Caco-2 (cell line): ENCODE results near the gene PLCG1. TPM values are rescaled to one million over a fixed set of nuclear protein-coding genes. Genes with fewer than 3 reads are reported as not detected.

ENCODE experiments used
- BruUV-seq: library from RNA; stranded (reverse); fragments of 400-500 nt; replicated peaks from 2 replicates; lab custom pipeline; 2021; lab: Mats Ljungman, UMichigan
- CTCF ChIA-PET: fragments of 300-600 bp; sonication (Branson Sonifier 250); formaldehyde crosslinking; loops from one replicate; lab custom pipeline; 2022; ENCODE audit warnings: antibody characterized with exemption; lab: Charles Lee
- POLR2A ChIA-PET: fragments of 300-600 bp; sonication (Branson Sonifier 250); formaldehyde crosslinking; loops from one replicate; lab custom pipeline; 2022; ENCODE audit warnings: antibody characterized with exemption; lab: Charles Lee
- DNase-seq, 2 experiments: peaks; one replicate each; pipeline versions ENCODE4 v3.0.0 to v3.0.0-alpha.2; 2020 to 2022
- H3K27me3 ChIP-seq: replicated peaks from 2 replicates; pipeline ENCODE4 v1.6.0; 2011; ENCODE audit warnings: low read length; ENCODE audit not compliant: control insufficient read depth, insufficient read depth
- H3K36me3 ChIP-seq: 2 replicates; pipeline ENCODE4 v1.5.1; 2011; ENCODE audit warnings: low read length; ENCODE audit not compliant: control insufficient read depth, insufficient read depth
- H3K4me1 ChIP-seq: fragments of 250-450 bp; sonication (Bioruptor Pico); 2 replicates; pipeline ENCODE4 v1.5.1; 2020; ENCODE audit warnings: mild to moderate bottlenecking
- H3K4me3 ChIP-seq: 2 replicates; pipeline ENCODE4 v1.5.1; 2011; ENCODE audit warnings: low read depth, mild to moderate bottlenecking, control low read depth, low read length
- H3K9me3 ChIP-seq: fragments of 250-450 bp; sonication (Bioruptor Pico); 2 replicates; pipeline ENCODE4 v1.5.1; 2020; ENCODE audit warnings: mild to moderate bottlenecking, moderate library complexity
- H3K27ac Mint-ChIP-seq: one replicate; pipeline ENCODE4 v1.8.0; 2022; ENCODE audit warnings: mixed read lengths; ENCODE audit not compliant: unreplicated experiment
- H3K27me3 Mint-ChIP-seq: one replicate; pipeline ENCODE4 v1.8.0; 2022; ENCODE audit warnings: mixed read lengths; ENCODE audit not compliant: insufficient read depth, unreplicated experiment
- H3K36me3 Mint-ChIP-seq: one replicate; pipeline ENCODE4 v1.8.0; 2022; ENCODE audit warnings: mild to moderate bottlenecking, mixed read lengths; ENCODE audit not compliant: insufficient read depth, unreplicated experiment
- H3K4me1 Mint-ChIP-seq: one replicate; pipeline ENCODE4 v1.8.0; 2022; ENCODE audit warnings: low read depth, mixed read lengths; ENCODE audit not compliant: unreplicated experiment
- H3K4me3 Mint-ChIP-seq: one replicate; pipeline ENCODE4 v1.8.0; 2022; ENCODE audit warnings: mild to moderate bottlenecking, moderate library complexity, mixed read lengths; ENCODE audit not compliant: unreplicated experiment
- H3K9me3 Mint-ChIP-seq: one replicate; pipeline ENCODE4 v1.8.0; 2022; ENCODE audit warnings: mixed read lengths; ENCODE audit not compliant: unreplicated experiment
- CTCF ChIP-seq, 2 experiments: fragments of 200-600 bp in 1 of 2; IDR thresholded peaks; 1 replicate in 1 of 2; 2 replicates in 1 of 2; pipeline versions ENCODE4 v1.5.1 to v1.8.0; 2011 to 2022; ENCODE audit warnings: antibody characterized with exemption in 1 of 2, control low read depth in 1 of 2, inconsistent platforms in 1 of 2, low read depth in 1 of 2, low read length in 1 of 2, mild to moderate bottlenecking in 1 of 2, moderate library complexity in 1 of 2; ENCODE audit not compliant: insufficient read depth in 1 of 2, severe bottlenecking in 1 of 2, unreplicated experiment in 1 of 2
- intact Hi-C: fragments of 100-400 bp; cut with micrococcal nuclease; formaldehyde crosslinking; loops from one replicate; pipeline ENCODE4 v1.10.0; 2022; ENCODE audit not compliant: unreplicated experiment
- total RNA-seq: library from RNA; stranded (reverse); gene quantifications from 2 replicates; pipeline ENCODE4 v1.2.3, GENCODE V29; 2022

PLCG1 gene
- total RNA-seq, 1 experiment from 2014 or later = 196 TPM

DNA sequence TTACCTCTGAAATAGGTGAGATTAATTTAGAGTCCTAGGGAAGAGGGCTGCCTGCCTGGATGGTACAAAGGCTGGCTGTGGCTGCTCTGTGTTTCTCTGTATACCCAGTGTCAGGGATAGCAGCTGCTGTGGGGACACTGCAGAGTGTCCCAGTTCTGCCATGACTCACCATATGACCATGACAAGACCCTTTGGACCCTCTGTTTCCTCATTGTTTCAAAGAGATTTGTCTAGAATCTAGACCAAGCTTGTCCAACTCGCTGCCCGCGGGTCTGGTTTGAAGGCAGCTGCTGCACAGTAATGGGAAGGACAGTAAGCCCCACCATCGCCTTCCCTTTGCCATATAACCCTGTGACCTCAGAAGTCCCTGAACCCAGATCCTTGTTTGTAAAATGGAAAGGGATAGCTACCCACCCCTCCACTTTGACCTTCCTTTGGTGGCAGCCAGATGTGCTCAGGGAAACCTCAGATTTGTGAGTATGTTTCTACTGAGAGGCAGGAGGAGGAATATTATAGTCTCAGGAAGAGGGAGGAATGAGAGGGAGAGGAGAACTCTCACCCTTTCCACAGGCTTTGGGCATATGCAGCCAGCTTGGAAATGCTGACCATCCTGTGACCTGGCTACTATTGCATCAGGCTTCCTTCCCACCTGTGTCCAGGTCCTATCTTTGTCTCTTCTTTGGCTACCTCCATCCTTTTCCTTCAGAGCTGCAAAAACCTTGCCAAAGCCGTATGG is 14.0 kb downstream of the PLCG1 start:
- TF ChIP-seq CTCF (IDR thresholded peaks at IDR 0.05; ENCODE audit: insufficient read depth in 1 of 2, low read depth in 1 of 2, low read length in 1 of 2, severe bottlenecking in 1 of 2, unreplicated experiment in 1 of 2) = no peak
- peaks cover 15% of the 10 kb centered on the region for H3K4me1 Mint-ChIP-seq
- no peaks in the 10 kb centered on the region for H3K9me3 Mint-ChIP-seq
- ChIA-PET CTCF (interaction anchor here (1.6 kb wide), 1 partner anchor 16 kb away, joined by 6 read pairs; no protein-coding TSS in a partner anchor), POLR2A (no interaction called here)
- H3K27ac Mint-ChIP-seq = no peak overlapping the region
- peaks cover 4% of the 10 kb centered on the region for H3K36me3 Mint-ChIP-seq
- DNase-seq = no peak
- Histone ChIP-seq H3K27me3 (no peaks in the 10 kb centered on the region), H3K4me3 (no peak overlapping the region), H3K9me3 (no peaks in the 10 kb centered on the region), H3K36me3 (no peaks in the 10 kb centered on the region), H3K4me1 (no peaks in the 10 kb centered on the region; the same call in 1 of the 2 replicates)
- H3K27me3 Mint-ChIP-seq = no peaks in the 10 kb centered on the region
- H3K4me3 Mint-ChIP-seq = no peak overlapping the region
- BruUV-seq = no TSS peak
- intact Hi-C loops = no loop called here

DNA sequence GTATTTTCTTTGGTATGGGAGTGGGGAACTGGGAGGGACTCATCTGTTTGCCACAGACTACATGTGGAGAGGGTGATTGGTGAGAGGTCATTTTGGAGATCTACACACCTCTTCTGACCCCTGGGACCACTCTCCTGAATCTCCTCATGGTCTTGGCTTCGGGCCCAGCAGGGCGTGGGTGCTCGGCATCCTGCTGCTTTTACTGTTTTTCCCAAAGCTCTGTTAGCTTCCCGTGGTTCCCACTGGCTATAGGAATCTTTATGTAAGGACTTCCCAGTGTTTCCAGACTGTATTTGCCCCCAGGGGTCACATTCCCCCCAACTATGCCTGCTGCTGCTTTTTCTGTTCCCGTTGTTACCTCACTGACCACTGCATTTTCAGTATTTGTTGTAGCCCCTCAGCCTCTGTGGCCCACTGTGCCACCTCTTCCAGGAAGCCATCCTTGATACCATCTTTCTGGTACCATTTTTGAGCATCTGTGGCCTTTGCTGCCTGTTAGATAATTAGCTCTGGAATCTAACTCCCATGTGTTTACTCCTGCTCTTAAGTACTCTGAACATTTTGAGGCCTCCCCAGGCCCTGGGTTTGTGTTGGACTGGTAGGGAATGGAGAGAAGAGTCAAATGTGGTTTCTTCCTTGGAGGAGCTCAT is 14.9 kb downstream of the PLCG1 start:
- POLR2A ChIA-PET = no interaction called here
- peaks cover 9% of the 10 kb centered on the region for H3K36me3 Mint-ChIP-seq
- H3K9me3 ChIP-seq = no peaks in the 10 kb centered on the region
- H3K4me3 ChIP-seq = no peak overlapping the region
- no TSS peak for BruUV-seq
- no peaks in the 10 kb centered on the region for H3K36me3 ChIP-seq
- DNase-seq = no peak
- no peaks in the 10 kb centered on the region for H3K27me3 ChIP-seq
- no peak for TF ChIP-seq CTCF (IDR thresholded peaks at IDR 0.05; ENCODE audit: insufficient read depth in 1 of 2, low read depth in 1 of 2, low read length in 1 of 2, severe bottlenecking in 1 of 2, unreplicated experiment in 1 of 2)
- H3K27me3 Mint-ChIP-seq = no peaks in the 10 kb centered on the region
- H3K4me1 ChIP-seq = no peaks in the 10 kb centered on the region; the same call in 1 of the 2 replicates
- peaks cover 21% of the 10 kb centered on the region for H3K4me1 Mint-ChIP-seq
- no peaks in the 10 kb centered on the region for H3K9me3 Mint-ChIP-seq
- intact Hi-C loops = no loop called here
- no peak overlapping the region for H3K4me3 Mint-ChIP-seq
- CTCF ChIA-PET = interaction anchor here (1.4 to 1.6 kb wide), 2 partner anchors 17 to 21 kb away, joined by 5 to 6 read pairs; no protein-coding TSS in a partner anchor
- H3K27ac Mint-ChIP-seq = peak overlapping the region; percentile 1

GRCh38 chr20:41154436-41155176 is 17.3 kb downstream of the PLCG1 start:
- ChIA-PET CTCF (interaction anchor here (1.1 to 5.5 kb wide), 3 partner anchors 16 to 19 kb away, joined by 4 to 29 read pairs (median 5); no protein-coding TSS in a partner anchor), POLR2A (no interaction called here)
- H3K4me1 ChIP-seq = peaks cover 18% of the 10 kb centered on the region
- H3K36me3 ChIP-seq = no peaks in the 10 kb centered on the region; the same call in none of the 2 replicates
- peaks cover 23% of the 10 kb centered on the region for H3K36me3 Mint-ChIP-seq
- no peaks in the 10 kb centered on the region for H3K27me3 Mint-ChIP-seq
- H3K27ac Mint-ChIP-seq = no peak overlapping the region
- H3K4me3 Mint-ChIP-seq = no peak overlapping the region
- no peaks in the 10 kb centered on the region for H3K9me3 ChIP-seq
- TF ChIP-seq CTCF (IDR thresholded peaks at IDR 0.05; ENCODE audit: insufficient read depth in 1 of 2, low read depth in 1 of 2, low read length in 1 of 2, severe bottlenecking in 1 of 2, unreplicated experiment in 1 of 2) = no peak
- no peak overlapping the region for H3K4me3 ChIP-seq
- H3K27me3 ChIP-seq = no peaks in the 10 kb centered on the region
- no peak for DNase-seq
- no peaks in the 10 kb centered on the region for H3K9me3 Mint-ChIP-seq
- intact Hi-C loops = no loop called here
- BruUV-seq = no TSS peak
- peaks cover 27% of the 10 kb centered on the region for H3K4me1 Mint-ChIP-seq
